HFF-Myc (cell line): ENCODE results near the gene DMRTC2.

Experiments used
- DNase-seq: peaks from one replicate; pipeline ENCODE4 v3.0.0-alpha.2; 2011; ENCODE audit warnings: low read depth; ENCODE audit errors: extremely low read depth
- H3K4me3 ChIP-seq: replicated peaks from 2 replicates; pipeline ENCODE4 v1.5.1; 2011; ENCODE audit warnings: low read depth, mild to moderate bottlenecking, control low read depth, low read length
- TF ChIP-seq, protein P1 (sequence below): IDR thresholded peaks from 2 replicates; pipeline ENCODE4 v1.5.1; 2012; ENCODE audit warnings: mild to moderate bottlenecking, low read depth, low read length, control low read depth; ENCODE audit errors: missing control alignments

DMRTC2 gene

DNA sequence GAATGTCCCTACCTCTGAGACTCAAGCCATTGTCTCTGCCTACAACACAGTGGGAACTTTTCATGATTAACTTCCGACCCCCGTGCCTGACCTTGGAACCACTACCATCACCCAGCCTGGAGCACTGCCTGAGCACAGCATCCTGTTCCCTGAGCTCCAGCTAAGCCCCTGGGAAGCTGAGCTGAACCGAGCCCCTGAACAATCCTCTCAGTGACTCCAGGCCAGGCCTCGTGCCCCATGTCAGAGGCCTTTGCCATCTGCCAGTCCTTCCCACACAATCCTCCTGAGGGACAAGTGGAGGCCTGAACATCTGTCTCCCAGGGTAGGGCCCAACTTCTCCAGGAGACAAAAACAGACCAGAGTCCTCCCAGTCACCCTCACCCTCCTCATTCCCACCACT, 30.9 kb upstream of the DMRTC2 start:
- no peak overlapping the region for H3K4me3 ChIP-seq
- no peak for DNase-seq
- TF ChIP-seq, protein P1, sequence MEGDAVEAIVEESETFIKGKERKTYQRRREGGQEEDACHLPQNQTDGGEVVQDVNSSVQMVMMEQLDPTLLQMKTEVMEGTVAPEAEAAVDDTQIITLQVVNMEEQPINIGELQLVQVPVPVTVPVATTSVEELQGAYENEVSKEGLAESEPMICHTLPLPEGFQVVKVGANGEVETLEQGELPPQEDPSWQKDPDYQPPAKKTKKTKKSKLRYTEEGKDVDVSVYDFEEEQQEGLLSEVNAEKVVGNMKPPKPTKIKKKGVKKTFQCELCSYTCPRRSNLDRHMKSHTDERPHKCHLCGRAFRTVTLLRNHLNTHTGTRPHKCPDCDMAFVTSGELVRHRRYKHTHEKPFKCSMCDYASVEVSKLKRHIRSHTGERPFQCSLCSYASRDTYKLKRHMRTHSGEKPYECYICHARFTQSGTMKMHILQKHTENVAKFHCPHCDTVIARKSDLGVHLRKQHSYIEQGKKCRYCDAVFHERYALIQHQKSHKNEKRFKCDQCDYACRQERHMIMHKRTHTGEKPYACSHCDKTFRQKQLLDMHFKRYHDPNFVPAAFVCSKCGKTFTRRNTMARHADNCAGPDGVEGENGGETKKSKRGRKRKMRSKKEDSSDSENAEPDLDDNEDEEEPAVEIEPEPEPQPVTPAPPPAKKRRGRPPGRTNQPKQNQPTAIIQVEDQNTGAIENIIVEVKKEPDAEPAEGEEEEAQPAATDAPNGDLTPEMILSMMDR, result no peak

DNA sequence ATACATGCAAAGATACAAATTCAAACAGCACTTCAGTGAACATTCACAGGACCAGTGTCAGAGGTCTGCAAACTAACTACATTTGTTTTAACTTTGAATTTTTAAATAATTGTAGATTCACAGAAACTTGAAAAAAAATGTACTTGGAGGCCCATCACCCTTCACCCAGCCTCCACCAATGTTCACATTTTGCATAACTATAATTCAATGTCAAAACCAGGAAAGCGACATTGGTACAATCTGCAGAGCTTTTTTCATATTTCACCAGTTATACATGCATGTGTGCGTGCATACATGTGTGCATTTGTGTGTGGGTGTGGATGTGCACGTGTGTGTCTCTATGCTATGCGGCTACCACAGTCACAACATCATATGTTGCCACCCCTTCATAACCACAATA, 29.5 kb upstream of the DMRTC2 start:
- DNase-seq, result no peak
- H3K4me3 ChIP-seq, result no peak overlapping the region
- TF ChIP-seq, protein P1, result no peak

DNA sequence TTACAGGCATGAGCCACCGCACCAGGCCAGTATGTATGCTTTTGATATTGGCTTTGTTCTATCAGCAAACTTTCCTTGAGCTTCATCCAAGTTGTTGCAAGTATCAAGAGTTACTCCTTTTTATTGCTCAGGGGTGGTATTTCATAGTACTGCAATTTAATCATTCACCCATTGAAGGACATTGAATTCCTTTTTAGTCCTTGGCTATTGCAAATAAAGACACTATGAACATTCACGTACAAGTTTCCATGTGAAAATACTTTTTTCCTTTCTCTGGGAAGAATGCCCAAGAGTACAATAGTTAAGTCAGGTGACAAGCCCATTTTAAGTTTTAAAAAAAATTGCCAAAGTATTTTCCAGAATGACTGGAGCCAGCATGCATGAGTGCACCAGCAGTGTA, 28.1 kb upstream of the DMRTC2 start:
- no peak overlapping the region for H3K4me3 ChIP-seq
- TF ChIP-seq, protein P1, result no peak
- DNase-seq, result no peak

DNA sequence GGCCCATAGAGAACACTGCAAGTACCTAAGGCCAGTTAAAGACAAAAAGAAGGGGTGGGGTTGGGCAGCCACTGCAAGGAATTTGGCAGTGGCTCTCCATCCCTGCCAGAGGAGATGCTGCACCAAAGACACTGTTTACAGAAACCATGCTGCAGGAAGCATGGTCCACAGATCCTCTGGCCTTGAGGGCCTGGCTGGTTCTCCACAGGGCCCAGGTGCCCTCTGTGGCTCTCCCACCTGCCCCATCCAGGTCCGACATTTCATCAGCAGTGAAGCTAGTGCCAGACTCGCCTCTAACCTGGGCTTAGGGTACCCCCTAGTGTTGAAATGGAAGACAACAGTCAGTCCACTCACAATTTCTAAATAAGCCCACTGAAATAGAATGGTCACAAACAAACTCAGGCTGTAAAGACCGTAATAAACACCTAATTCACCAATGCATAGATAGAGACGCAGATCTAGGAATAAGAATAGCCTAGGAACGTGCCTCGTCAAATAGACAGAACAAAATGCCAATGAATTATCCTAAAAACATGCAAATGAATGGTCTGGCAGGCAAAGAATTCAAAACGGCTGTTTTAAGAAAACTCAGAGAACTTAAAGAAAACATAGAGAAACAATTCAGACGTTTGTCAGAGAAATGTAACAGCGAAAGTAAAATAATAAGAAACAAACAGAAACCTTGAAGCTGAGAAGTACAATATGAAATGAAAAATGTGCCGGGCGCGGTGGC, 23.7 kb upstream of the DMRTC2 start:
- TF ChIP-seq, protein P1, result peak; percentile 63
- H3K4me3 ChIP-seq, result no peak overlapping the region
- no peak for DNase-seq

DNA sequence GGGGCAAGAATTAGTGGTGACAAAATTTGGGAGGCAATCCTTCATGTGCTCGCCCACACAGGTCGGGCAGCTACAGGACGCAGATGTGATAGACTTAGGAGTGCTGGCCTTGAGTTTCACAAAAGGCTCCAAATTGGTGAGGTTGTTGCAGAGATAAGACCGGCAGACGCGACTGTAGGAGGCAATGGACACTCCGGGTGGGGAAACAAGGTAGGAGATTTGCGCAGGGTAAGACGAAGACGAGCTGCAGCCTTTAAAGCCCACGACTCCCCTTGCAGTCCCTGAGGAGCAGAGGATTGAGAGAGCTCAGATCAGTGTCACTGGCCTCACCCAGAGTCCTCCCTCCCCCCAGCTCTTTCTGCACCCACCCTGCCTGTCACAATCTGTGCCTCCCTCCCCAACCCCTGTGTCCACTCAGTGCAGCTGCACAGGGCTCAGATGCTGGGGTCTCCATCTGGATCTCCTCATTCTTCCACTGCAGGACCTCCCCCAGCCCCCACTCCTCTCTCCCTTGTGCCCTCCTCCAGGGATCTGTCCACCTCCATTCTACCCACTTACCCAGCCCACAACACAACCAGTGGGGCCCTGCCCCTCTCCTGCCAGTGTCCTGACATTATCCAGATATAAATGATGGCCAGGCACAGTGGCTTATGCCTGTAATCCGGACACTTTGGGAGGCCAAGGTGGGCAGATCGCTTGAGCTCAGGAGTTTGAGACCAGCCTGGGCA, 6.7 kb upstream of the DMRTC2 start:
- TF ChIP-seq, protein P1, result no peak
- no peak for DNase-seq
- no peak overlapping the region for H3K4me3 ChIP-seq

DNA sequence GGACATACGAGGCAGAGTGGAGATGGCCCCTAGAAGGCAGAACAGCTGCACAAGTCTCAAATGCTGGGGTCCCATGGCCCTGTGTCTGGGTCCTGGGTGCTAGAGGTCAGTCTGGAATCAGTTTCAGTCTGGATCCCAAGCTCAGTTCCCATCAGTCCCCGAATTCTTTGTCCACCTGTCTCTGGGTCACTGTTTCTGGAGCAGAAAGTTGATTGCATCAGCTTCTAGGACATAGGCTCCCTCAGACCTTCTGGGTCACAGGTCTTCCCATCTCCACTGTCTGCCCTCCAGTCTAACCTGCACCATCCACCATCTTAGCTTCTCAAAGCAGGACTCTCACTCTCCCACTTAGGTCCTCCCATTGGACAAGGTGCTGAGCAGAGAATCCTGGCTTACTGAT, 5.6 kb upstream of the DMRTC2 start:
- TF ChIP-seq, protein P1, result no peak
- no peak overlapping the region for H3K4me3 ChIP-seq
- no peak for DNase-seq
